HepG2 (cell line): ENCODE measurements around the gene APOA1. TPM values are rescaled to one million over a fixed set of nuclear protein-coding genes. Genes with fewer than 3 reads are reported as not detected.

Experiments used
- BHLHE40 ChIP-seq: IDR thresholded peaks from 2 replicates; pipeline ENCODE4 v1.6.1; 2011; ENCODE audit warnings: low read length, improper control_type of control experiment
- DMTF1 ChIP-seq: sonication (generic); formaldehyde crosslinking; IDR thresholded peaks from 2 replicates; pipeline ENCODE4 v1.4.0; 2020; ENCODE audit warnings: mild to moderate bottlenecking, missing genetic modification reagents
- HMG20A ChIP-seq: IDR thresholded peaks from 2 replicates; pipeline ENCODE4 v1.6.1; 2016; ENCODE audit warnings: borderline replicate concordance
- HMGXB4 ChIP-seq, 2 experiments: sonication (generic) in 1 of 2; formaldehyde crosslinking in 1 of 2; IDR thresholded peaks; 2 replicates each; pipeline versions ENCODE4 v1.4.0 to v1.6.1; 2018 to 2020; ENCODE audit warnings: missing genetic modification reagents in 2 of 2, borderline replicate concordance in 1 of 2, low read depth in 1 of 2, mild to moderate bottlenecking in 1 of 2, missing biosample characterization in 1 of 2
- HNRNPLL ChIP-seq: fragments of 200-400 bp; formaldehyde crosslinking; IDR thresholded peaks from 2 replicates; pipeline ENCODE4 v1.6.1; 2017; ENCODE audit warnings: mild to moderate bottlenecking, low read depth, low read length; ENCODE audit not compliant: poor library complexity, severe bottlenecking
- NFATC3 ChIP-seq: sonication (generic); formaldehyde crosslinking; IDR thresholded peaks from 2 replicates; pipeline ENCODE4 v1.5.1; 2020; ENCODE audit warnings: mild to moderate bottlenecking, missing genetic modification reagents
- NONO ChIP-seq, 2 experiments: fragments of 450-650 bp in 1 of 2; sonication (generic) in 1 of 2; formaldehyde crosslinking in 1 of 2; IDR thresholded peaks in 1 of 2; conservative IDR thresholded peaks in 1 of 2; 2 replicates each; pipeline versions ENCODE4 v1.6.1 to v1.8.0; 2017 to 2022; ENCODE audit warnings: mild to moderate bottlenecking in 1 of 2, missing genetic modification reagents in 1 of 2, moderate library complexity in 1 of 2
- RNF219 ChIP-seq: sonication (generic); formaldehyde crosslinking; IDR thresholded peaks from 2 replicates; pipeline ENCODE4 v1.5.0; 2020; ENCODE audit warnings: mild to moderate bottlenecking, missing genetic modification reagents
- SATB2 ChIP-seq: sonication (generic); formaldehyde crosslinking; IDR thresholded peaks from 2 replicates; pipeline ENCODE4 v1.5.0; 2020; ENCODE audit warnings: missing genetic modification reagents
- ZBTB39 ChIP-seq: sonication (generic); formaldehyde crosslinking; IDR thresholded peaks from 2 replicates; pipeline ENCODE4 v1.5.0; 2020; ENCODE audit warnings: missing genetic modification reagents
- ZBTB46 ChIP-seq: sonication (generic); formaldehyde crosslinking; IDR thresholded peaks from 2 replicates; pipeline ENCODE4 v1.4.0; 2020; ENCODE audit warnings: mild to moderate bottlenecking, missing genetic modification reagents, borderline replicate concordance
- ZNF18 ChIP-seq: sonication (generic); formaldehyde crosslinking; IDR thresholded peaks from 2 replicates; pipeline ENCODE4 v1.8.0; 2022; ENCODE audit warnings: mild to moderate bottlenecking, missing genetic modification reagents; ENCODE audit not compliant: insufficient replicate concordance
- ZNF30 ChIP-seq: sonication (generic); formaldehyde crosslinking; IDR thresholded peaks from 2 replicates; pipeline ENCODE4 v1.5.0; 2020; ENCODE audit warnings: mild to moderate bottlenecking, missing genetic modification reagents
- ZNF605 ChIP-seq: sonication (generic); formaldehyde crosslinking; IDR thresholded peaks from 2 replicates; pipeline ENCODE4 v1.8.0; 2022; ENCODE audit warnings: mild to moderate bottlenecking, missing genetic modification reagents
- ZNF678 ChIP-seq: sonication (generic); formaldehyde crosslinking; IDR thresholded peaks from 2 replicates; pipeline ENCODE4 v1.4.0; 2020; ENCODE audit warnings: mild to moderate bottlenecking, missing genetic modification reagents
- ZNF772 ChIP-seq: sonication (generic); formaldehyde crosslinking; IDR thresholded peaks from 2 replicates; pipeline ENCODE4 v1.5.0; 2020; ENCODE audit warnings: mild to moderate bottlenecking, missing genetic modification reagents
- polyA plus RNA-seq, 8 experiments: library from polyadenylated mRNA; depleted of rRNA in 3 of 8; stranded (reverse) in 7 of 8; unstranded in 1 of 8; fragments of >200 nt; fragmentation: Illumina TruSeq in 4 of 8; extraction: Trizol in 4 of 8; gene quantifications; 2 replicates each; pipeline versions ENCODE4 v1.2.1 to v1.2.3, GENCODE V29; 2011 to 2016; ENCODE audit warnings: low read depth in 4 of 8, missing spikeins in 1 of 8, mixed read lengths in 1 of 8; ENCODE audit not compliant: insufficient read depth in 1 of 8
- total RNA-seq, 5 experiments: library from RNA; depleted of rRNA; stranded (reverse); fragments of >200 nt; fragmentation: Illumina TruSeq; extraction: Trizol; gene quantifications; 2 replicates each; pipeline ENCODE4 v1.2.3, GENCODE V29; 2016; ENCODE audit warnings: low read depth in 1 of 5

Gene APOA1
- total and polyA plus RNA-seq, 2 of the 13 experiments (the other 11 are each of a cell fraction or from before 2014, with no cell fraction given): 1,973 to 5,485 TPM

- TF ChIP-seq ZBTB46 (no peak), ZNF772 (peak; percentile 64), SATB2 (CRISPR knock-in tag) (no peak), HMGXB4 (CRISPR knock-in tag; IDR thresholded peaks at IDR 0.05; ENCODE audit: borderline replicate concordance in 1 of 2, low read depth in 1 of 2) (0 out of 4 replicates have a peak, but pooled peaks of 1 of the 2 experiments have one; percentile 0), RNF219 (CRISPR knock-in tag) (peak; percentile 63; the same call in 1 of the 2 replicates), ZNF30 (no peak), ZBTB39 (CRISPR knock-in tag) (no peak), BHLHE40 (no peak), HMG20A (CRISPR knock-in tag) (no peak), ZNF605 (CRISPR knock-in tag) (no peak), NFATC3 (CRISPR knock-in tag) (peak; percentile 32; the same call in 1 of the 2 replicates), NONO (IDR thresholded peaks at IDR 0.05) (no peak), NONO (CRISPR knock-in tag; conservative IDR thresholded peaks at IDR 0.05) (no peak), HNRNPLL (no peak), ZNF678 (no peak), ZNF18 (CRISPR knock-in tag) (peak; percentile 50), DMTF1 (CRISPR knock-in tag) (0 out of 2 replicates have a peak, but pooled peaks have one; percentile 17)
These were observed 5.6 kb downstream of the APOA1 start (continued) for GRCh38 chr11:116831790-116832349.
